H1 (cell line): Measurements from ENCODE around the gene LCE3C. TPM values are rescaled to one million over a fixed set of nuclear protein-coding genes. Genes with fewer than 3 reads are reported as not detected.

Source experiments
- CTCF ChIA-PET: fragments of 300-600 bp; sonication (Branson Sonifier 250); formaldehyde crosslinking; loops from one replicate; lab custom pipeline; 2021; ENCODE audit not compliant: partially characterized antibody; lab: Charles Lee
- POLR2A ChIA-PET: fragments of 300-600 bp; sonication (Branson Sonifier 250); formaldehyde crosslinking; loops from one replicate; lab custom pipeline; 2021; ENCODE audit warnings: inconsistent platforms; ENCODE audit not compliant: partially characterized antibody; lab: Charles Lee
- DNase-seq, 2 experiments: peaks; one replicate each; pipeline versions ENCODE4 v3.0.0 to v3.0.0-alpha.2; 2010 to 2022; ENCODE audit warnings: low spot score in 2 of 2, low read depth in 1 of 2, mixed read lengths in 1 of 2
- FAIRE-seq: peaks from 2 replicates; lab custom pipeline; 2011; peaks lifted over from hg19 to GRCh38; lab: Jason Lieb, UNC
- H2AFZ ChIP-seq: 2 replicates; pipeline ENCODE4 v1.8.1; 2012; ENCODE audit warnings: low read length, inconsistent platforms
- H2AK5ac ChIP-seq: 2 replicates; pipeline ENCODE4 v1.6.1; 2013; ENCODE audit warnings: low read depth, low read length
- H2BK120ac ChIP-seq: replicated peaks from 2 replicates; pipeline ENCODE3; 2013; ENCODE audit warnings: low read depth, low read length, inconsistent platforms
- H2BK12ac ChIP-seq: 2 replicates; pipeline ENCODE4 v1.6.1; 2013; ENCODE audit warnings: low read depth, low read length
- H2BK15ac ChIP-seq: 2 replicates; pipeline ENCODE4 v1.6.1; 2013; ENCODE audit warnings: low read length
- H2BK20ac ChIP-seq: 2 replicates; pipeline ENCODE4 v1.6.1; 2013; ENCODE audit warnings: low read length
- H2BK5ac ChIP-seq: 2 replicates; pipeline ENCODE4 v1.6.1; 2013; ENCODE audit warnings: low read depth, low read length
- H3K14ac ChIP-seq: 2 replicates; pipeline ENCODE4 v1.6.1; 2013; ENCODE audit warnings: inconsistent platforms; ENCODE audit not compliant: insufficient read length
- H3K18ac ChIP-seq: 2 replicates; pipeline ENCODE4 v1.6.1; 2013; ENCODE audit warnings: low read length; ENCODE audit errors: extremely low read depth
- H3K23ac ChIP-seq: 2 replicates; pipeline ENCODE4 v1.6.1; 2013; ENCODE audit warnings: inconsistent platforms; ENCODE audit not compliant: insufficient read length
- H3K23me2 ChIP-seq: 2 replicates; pipeline ENCODE4 v1.6.1; 2013; ENCODE audit warnings: low read depth, low read length
- H3K27ac ChIP-seq: 2 replicates; pipeline ENCODE4 v1.6.1; 2011; ENCODE audit warnings: low read depth, low read length, inconsistent platforms
- H3K27me3 ChIP-seq, 4 experiments: replicated peaks in 1 of 4; 1 replicate in 1 of 4; 2 replicates in 3 of 4; pipeline versions ENCODE4 v1.6.1 to v1.8.1; 2011 to 2013; ENCODE audit warnings: low read length in 3 of 4, mild to moderate bottlenecking in 3 of 4, inconsistent platforms in 2 of 4, mixed read lengths in 2 of 4, moderate library complexity in 1 of 4; ENCODE audit not compliant: control insufficient read depth in 3 of 4, insufficient read depth in 3 of 4; ENCODE audit errors: extremely low read depth in 1 of 4
- H3K36me3 ChIP-seq, 4 experiments: 2 replicates each; pipeline versions ENCODE4 v1.6.1 to v1.8.1; 2011 to 2013; ENCODE audit warnings: mild to moderate bottlenecking in 4 of 4, low read length in 3 of 4, moderate library complexity in 2 of 4, control low read depth in 1 of 4, inconsistent platforms in 1 of 4; ENCODE audit not compliant: insufficient read depth in 4 of 4, control insufficient read depth in 2 of 4
- H3K4ac ChIP-seq: replicated peaks from 2 replicates; pipeline ENCODE3; 2013; ENCODE audit warnings: low read length, low read depth, mixed read lengths, inconsistent platforms; ENCODE audit not compliant: insufficient read length
- H3K4me1 ChIP-seq, 4 experiments: replicated peaks in 1 of 4; 1 replicate in 1 of 4; 2 replicates in 3 of 4; pipeline versions ENCODE4 v1.6.1 to v1.8.1; 2011 to 2013; ENCODE audit warnings: low read length in 3 of 4, inconsistent platforms in 2 of 4, mixed read lengths in 1 of 4; ENCODE audit not compliant: insufficient read depth in 4 of 4, control insufficient read depth in 3 of 4
- H3K4me2 ChIP-seq, 2 experiments: 2 replicates each; pipeline versions ENCODE4 v1.6.1 to v1.8.1; 2011 to 2013; ENCODE audit warnings: low read depth in 2 of 2, low read length in 2 of 2, control low read depth in 1 of 2, inconsistent platforms in 1 of 2, mild to moderate bottlenecking in 1 of 2; ENCODE audit not compliant: insufficient read depth in 1 of 2
- H3K4me3 ChIP-seq, 4 experiments: fragments of 200-600, 300-600 bp in 1 of 4; sonication (generic), shearing (Covaris generic), sonication (Bioruptor Twin) in 1 of 4; 2 replicates each; pipeline versions ENCODE4 v1.5.1 to v1.8.1; 2011 to 2016; ENCODE audit warnings: low read length in 4 of 4, low read depth in 3 of 4, control low read depth in 2 of 4, inconsistent platforms in 2 of 4, mild to moderate bottlenecking in 2 of 4, mixed read lengths in 1 of 4, moderate library complexity in 1 of 4; ENCODE audit not compliant: insufficient read depth in 2 of 4; ENCODE audit errors: extremely low read depth in 1 of 4
- H3K56ac ChIP-seq: replicated peaks from 2 replicates; pipeline ENCODE3; 2013; ENCODE audit warnings: low read depth, mild to moderate bottlenecking, mixed read lengths, low read length, inconsistent platforms; ENCODE audit not compliant: insufficient read length
- H3K79me1 ChIP-seq: 2 replicates; pipeline ENCODE4 v1.6.1; 2013; ENCODE audit warnings: low read depth, low read length, control low read depth
- H3K79me2 ChIP-seq, 2 experiments: 2 replicates each; pipeline versions ENCODE4 v1.6.1 to v1.8.1; 2012 to 2013; ENCODE audit warnings: low read length in 2 of 2, mild to moderate bottlenecking in 2 of 2, inconsistent platforms in 1 of 2; ENCODE audit not compliant: insufficient read depth in 2 of 2, control insufficient read depth in 1 of 2
- H3K9ac ChIP-seq, 4 experiments: replicated peaks in 1 of 4; 1 replicate in 1 of 4; 2 replicates in 3 of 4; pipeline versions ENCODE4 v1.6.1 to v1.8.1; 2011 to 2013; ENCODE audit warnings: low read depth in 3 of 4, low read length in 3 of 4, control low read depth in 2 of 4, mild to moderate bottlenecking in 2 of 4, moderate library complexity in 2 of 4, inconsistent platforms in 1 of 4; ENCODE audit errors: extremely low read depth in 1 of 4
- H3K9me3 ChIP-seq, 2 experiments: 2 replicates each; pipeline versions ENCODE4 v1.6.1 to v1.8.1; 2012 to 2013; ENCODE audit warnings: mild to moderate bottlenecking in 2 of 2, moderate library complexity in 2 of 2, control low read depth in 1 of 2, inconsistent platforms in 1 of 2, low read depth in 1 of 2, low read length in 1 of 2, mixed read lengths in 1 of 2; ENCODE audit not compliant: insufficient read depth in 2 of 2
- H4K20me1 ChIP-seq, 2 experiments: replicated peaks in 1 of 2; 2 replicates each; pipeline versions ENCODE3 to v1.8.1; 2011 to 2013; ENCODE audit warnings: inconsistent platforms in 2 of 2, low read length in 2 of 2, mild to moderate bottlenecking in 1 of 2; ENCODE audit not compliant: insufficient read depth in 2 of 2, control insufficient read depth in 1 of 2
- H4K5ac ChIP-seq: 2 replicates; pipeline ENCODE4 v1.6.1; 2013; ENCODE audit warnings: low read length, low read depth, mixed read lengths, inconsistent platforms; ENCODE audit not compliant: insufficient read length
- H4K8ac ChIP-seq: 2 replicates; pipeline ENCODE4 v1.8.0; 2013; ENCODE audit warnings: mild to moderate bottlenecking, moderate library complexity, low read length, inconsistent platforms; ENCODE audit not compliant: insufficient read depth; ENCODE audit errors: extremely low read depth
- H4K91ac ChIP-seq: replicated peaks from 2 replicates; pipeline ENCODE3; 2013; ENCODE audit warnings: low read length, mixed read lengths, inconsistent platforms; ENCODE audit not compliant: insufficient read length
- CBX5 ChIP-seq: fragments of 300-800, 300-1000 bp; sonication (generic); IDR thresholded peaks from 2 replicates; pipeline ENCODE4 v1.7.1; 2016; ENCODE audit warnings: antibody characterized with exemption, low read length, low read depth
- CBX8 ChIP-seq: fragments of 300-800, 300-1000 bp; sonication (generic); IDR thresholded peaks from 2 replicates; pipeline ENCODE4 v1.7.1; 2016; ENCODE audit warnings: low read depth, low read length, borderline replicate concordance
- EGR1 ChIP-seq: IDR thresholded peaks from 2 replicates; pipeline ENCODE4 v1.6.1; 2011; ENCODE audit warnings: low read depth, low read length, borderline replicate concordance
- EP300 ChIP-seq, 2 experiments: IDR thresholded peaks; 1 replicate in 1 of 2; 2 replicates in 1 of 2; pipeline ENCODE4 v1.6.1; 2011 to 2012; ENCODE audit warnings: low read depth in 2 of 2, low read length in 2 of 2, mild to moderate bottlenecking in 2 of 2, borderline replicate concordance in 1 of 2, inconsistent platforms in 1 of 2, moderate library complexity in 1 of 2
- NANOG ChIP-seq: IDR thresholded peaks from 2 replicates; pipeline ENCODE4 v1.6.1; 2011; ENCODE audit warnings: low read length, low read depth, mild to moderate bottlenecking, inconsistent platforms; ENCODE audit not compliant: insufficient read depth, poor library complexity, severe bottlenecking
- PHF8 ChIP-seq: fragments of 200-600 bp; sonication (generic); conservative IDR thresholded peaks from 2 replicates; pipeline ENCODE4 v1.7.1; 2012; ENCODE audit warnings: low read depth, mild to moderate bottlenecking, inconsistent platforms, low read length, moderate library complexity
- POLR2AphosphoS5 ChIP-seq: IDR thresholded peaks from 2 replicates; pipeline ENCODE4 v1.6.1; 2011; ENCODE audit warnings: low read depth, low read length
- SIN3A ChIP-seq, 2 experiments: IDR thresholded peaks in 1 of 2; conservative IDR thresholded peaks in 1 of 2; 2 replicates each; pipeline ENCODE4 v1.6.1; 2011 to 2012; ENCODE audit warnings: low read length in 2 of 2, improper control_type of control experiment in 1 of 2, low read depth in 1 of 2, mild to moderate bottlenecking in 1 of 2
- SP4 ChIP-seq: IDR thresholded peaks from 2 replicates; pipeline ENCODE4 v1.6.1; 2012; ENCODE audit warnings: low read length, inconsistent platforms
- WGBS, 2 experiments: shearing (Covaris generic) in 1 of 2; methylation state at CpG; one replicate each; pipeline versions ENCODE4 v1.1.6 to v1.1.7; 2013 to 2015; ENCODE audit warnings: low lambda C conversion rate in 2 of 2, mixed read lengths in 2 of 2, inconsistent platforms in 1 of 2, low coverage in 1 of 2, missing lambda C conversion rate in 1 of 2; ENCODE audit not compliant: insufficient replicate concordance in 2 of 2, insufficient coverage in 1 of 2, insufficient read length in 1 of 2; ENCODE audit errors: extremely low coverage in 1 of 2, missing lambda C conversion rate in 1 of 2; 5-methylcytosine and 5-hydroxymethylcytosine counted together
- polyA plus RNA-seq, 7 experiments: library from polyadenylated mRNA; depleted of rRNA in 3 of 7; stranded (reverse) in 5 of 7; unstranded in 2 of 7; fragments of >200 nt in 5 of 7; fragments of 200-250 nt in 2 of 7; gene quantifications; 1 replicate in 5 of 7; 2 replicates in 1 of 7; 4 replicates in 1 of 7; pipeline versions ENCODE4 v1.2.1 to v1.2.3, GENCODE V29; 2011 to 2013; ENCODE audit warnings: missing spikeins in 2 of 7, mixed read lengths in 2 of 7
- total RNA-seq: library from RNA; stranded (reverse); fragmentation: NEBNext Ultra II Directional; extraction: Animal tissue kit (Norgen Biotek cat#: 25700); gene quantifications from 2 replicates; pipeline ENCODE4 v1.2.1, GENCODE V29; 2021
- TF ChIP-seq, protein P1 (sequence below): IDR thresholded peaks from 2 replicates; pipeline ENCODE4 v1.6.1; 2011; ENCODE audit warnings: low read length, improper control_type of control experiment

The LCE3C gene
- total and polyA plus RNA-seq, 2 of the 8 experiments (the other 6 are each of a cell fraction or from before 2014, with no cell fraction given) = not detected

- H3K4ac ChIP-seq = no peak overlapping the region
- no CpG with 5 or more reads among the region's 2 CpGs for WGBS, 2 experiments
- FAIRE-seq = no peak
These were observed 3.0 kb upstream of the LCE3C start for GRCh38 chr1:152596986-152597385.

More at GRCh38 chr1:152596986-152597385, 3.0 kb upstream of the LCE3C start:
- Histone ChIP-seq H2BK20ac (no peak overlapping the region), H3K79me1 (no peaks in the 10 kb centered on the region), H4K5ac (no peak overlapping the region), H3K14ac (no peak overlapping the region), H3K27me3 (no peaks in the 10 kb centered on the region), H3K23ac (no peak overlapping the region), H3K9ac (no peak overlapping the region), H3K27ac (no peak overlapping the region), H2BK5ac (no peak overlapping the region), H2BK15ac (no peak overlapping the region), H3K18ac (no peak overlapping the region), H3K9me3 (no peaks in the 10 kb centered on the region), H3K23me2 (no peaks in the 10 kb centered on the region), H2BK120ac (no peak overlapping the region), H2AFZ (no peak overlapping the region), H3K4me3 (no peak overlapping the region), H3K36me3 (no peaks in the 10 kb centered on the region), H2BK12ac (no peak overlapping the region), H3K56ac (no peak overlapping the region), H4K8ac (no peak overlapping the region), H3K79me2 (no peaks in the 10 kb centered on the region), H4K20me1 (no peaks in the 10 kb centered on the region), H2AK5ac (no peak overlapping the region), H3K4me2 (no peak overlapping the region), H3K4me1 (no peaks in the 10 kb centered on the region), H4K91ac (no peak overlapping the region)
- TF ChIP-seq, protein P1, sequence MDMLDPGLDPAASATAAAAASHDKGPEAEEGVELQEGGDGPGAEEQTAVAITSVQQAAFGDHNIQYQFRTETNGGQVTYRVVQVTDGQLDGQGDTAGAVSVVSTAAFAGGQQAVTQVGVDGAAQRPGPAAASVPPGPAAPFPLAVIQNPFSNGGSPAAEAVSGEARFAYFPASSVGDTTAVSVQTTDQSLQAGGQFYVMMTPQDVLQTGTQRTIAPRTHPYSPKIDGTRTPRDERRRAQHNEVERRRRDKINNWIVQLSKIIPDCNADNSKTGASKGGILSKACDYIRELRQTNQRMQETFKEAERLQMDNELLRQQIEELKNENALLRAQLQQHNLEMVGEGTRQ = no peak
- no peak for TF ChIP-seq EGR1
- TF ChIP-seq PHF8 = no peak
- no peak for TF ChIP-seq EP300 (IDR thresholded peaks at IDR 0.05; ENCODE audit: borderline replicate concordance in 1 of 2, low read depth in 2 of 2, low read length in 2 of 2)
- no peak for TF ChIP-seq CBX5
- no peak for TF ChIP-seq POLR2AphosphoS5
- no peak for TF ChIP-seq CBX8
- no peak for TF ChIP-seq NANOG
- no peak for TF ChIP-seq SP4
- no peak for TF ChIP-seq SIN3A (conservative IDR thresholded peaks at IDR 0.05 in 1 of 2, IDR thresholded peaks at IDR 0.05 in 1 of 2; ENCODE audit: low read depth in 1 of 2, low read length in 2 of 2)
- DNase-seq = no peak
- ChIA-PET POLR2A (no interaction called here), CTCF (no interaction called here)
